ENCODE results near the gene BCL6B. TPM values are rescaled to one million over a fixed set of nuclear protein-coding genes. Genes with fewer than 3 reads are reported as not detected.

The BCL6B gene
- total RNA-seq, 4 donors from 2014 or later = 1.9 to 8.1 (median 3.2) TPM

DNA sequence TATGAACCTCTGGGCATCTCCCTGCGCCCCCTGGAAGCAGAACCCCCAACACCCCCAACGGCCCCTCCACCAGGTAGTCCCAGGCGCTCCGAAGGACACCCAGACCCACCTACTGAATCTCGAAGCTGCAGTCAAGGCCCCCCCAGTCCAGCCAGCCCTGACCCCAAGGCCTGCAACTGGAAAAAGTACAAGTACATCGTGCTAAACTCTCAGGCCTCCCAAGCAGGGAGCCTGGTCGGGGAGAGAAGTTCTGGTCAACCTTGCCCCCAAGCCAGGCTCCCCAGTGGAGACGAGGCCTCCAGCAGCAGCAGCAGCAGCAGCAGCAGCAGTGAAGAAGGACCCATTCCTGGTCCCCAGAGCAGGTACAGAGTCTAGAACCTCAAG lies 1.5 kb downstream of the BCL6B start:
- Histone ChIP-seq H3K9me3 (no peaks in the 10 kb centered on the region), H3K27me3 (peaks cover 0 to 31% of the 10 kb centered on the region in 2 donors), H3K4me3 (no peak overlapping the region), H3K36me3 (no peaks in the 10 kb centered on the region), H3K4me1 (peaks cover 0 to 40% (median 10%) of the 10 kb centered on the region in 4 donors), H3K27ac (no peak overlapping the region)
- no peak for DNase-seq (ENCODE audit: low spot score in 2 of 2)
- 71 to 78% methylated on average over 8 of the region's 8 CpGs for WGBS, 2 donors
- TF ChIP-seq POLR2A (IDR thresholded peaks at IDR 0.05) = no peak
- TF ChIP-seq EP300 (IDR thresholded peaks at IDR 0.05) = no peak
- TF ChIP-seq, protein P1, sequence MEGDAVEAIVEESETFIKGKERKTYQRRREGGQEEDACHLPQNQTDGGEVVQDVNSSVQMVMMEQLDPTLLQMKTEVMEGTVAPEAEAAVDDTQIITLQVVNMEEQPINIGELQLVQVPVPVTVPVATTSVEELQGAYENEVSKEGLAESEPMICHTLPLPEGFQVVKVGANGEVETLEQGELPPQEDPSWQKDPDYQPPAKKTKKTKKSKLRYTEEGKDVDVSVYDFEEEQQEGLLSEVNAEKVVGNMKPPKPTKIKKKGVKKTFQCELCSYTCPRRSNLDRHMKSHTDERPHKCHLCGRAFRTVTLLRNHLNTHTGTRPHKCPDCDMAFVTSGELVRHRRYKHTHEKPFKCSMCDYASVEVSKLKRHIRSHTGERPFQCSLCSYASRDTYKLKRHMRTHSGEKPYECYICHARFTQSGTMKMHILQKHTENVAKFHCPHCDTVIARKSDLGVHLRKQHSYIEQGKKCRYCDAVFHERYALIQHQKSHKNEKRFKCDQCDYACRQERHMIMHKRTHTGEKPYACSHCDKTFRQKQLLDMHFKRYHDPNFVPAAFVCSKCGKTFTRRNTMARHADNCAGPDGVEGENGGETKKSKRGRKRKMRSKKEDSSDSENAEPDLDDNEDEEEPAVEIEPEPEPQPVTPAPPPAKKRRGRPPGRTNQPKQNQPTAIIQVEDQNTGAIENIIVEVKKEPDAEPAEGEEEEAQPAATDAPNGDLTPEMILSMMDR (IDR thresholded peaks at IDR 0.05) = no peak

- H3K27me3 ChIP-seq = peaks cover 0 to 31% of the 10 kb centered on the region in 2 donors
- no peaks in the 10 kb centered on the region for H3K9me3 ChIP-seq
- WGBS, 2 donors = 80 to 84% methylated on average over 1 of the region's 1 CpG
- H3K36me3 ChIP-seq = no peaks in the 10 kb centered on the region
- TF ChIP-seq POLR2A (IDR thresholded peaks at IDR 0.05) = no peak
- TF ChIP-seq, protein P1 (IDR thresholded peaks at IDR 0.05) = no peak
- TF ChIP-seq EP300 (IDR thresholded peaks at IDR 0.05) = no peak
- no peak overlapping the region for H3K4me3 ChIP-seq
- H3K4me1 ChIP-seq = peaks cover 0 to 34% (median 9%) of the 10 kb centered on the region in 4 donors
- DNase-seq (ENCODE audit: low spot score in 2 of 2) = no peak
- no peak overlapping the region for H3K27ac ChIP-seq
Measured at GRCh38 chr17:7025245-7025644, 2.4 kb downstream of the BCL6B start.

GRCh38 chr17:7026471-7027115 lies 3.7 kb downstream of the BCL6B start:
- peaks cover 0 to 26% (median 7%) of the 10 kb centered on the region in 4 donors for H3K4me1 ChIP-seq
- no peaks in the 10 kb centered on the region for H3K9me3 ChIP-seq
- no peak for TF ChIP-seq POLR2A (IDR thresholded peaks at IDR 0.05)
- TF ChIP-seq, protein P1 (IDR thresholded peaks at IDR 0.05) = no peak
- TF ChIP-seq EP300 (IDR thresholded peaks at IDR 0.05) = no peak
- no peaks in the 10 kb centered on the region for H3K36me3 ChIP-seq
- 87 to 90% methylated on average over 18 to 27 of the region's 29 CpGs for WGBS, 2 donors
- DNase-seq (ENCODE audit: low spot score in 2 of 2) = no peak
- H3K4me3 ChIP-seq = no peak overlapping the region
- peaks cover 0 to 31% of the 10 kb centered on the region in 2 donors for H3K27me3 ChIP-seq
- no peak overlapping the region for H3K27ac ChIP-seq

DNA sequence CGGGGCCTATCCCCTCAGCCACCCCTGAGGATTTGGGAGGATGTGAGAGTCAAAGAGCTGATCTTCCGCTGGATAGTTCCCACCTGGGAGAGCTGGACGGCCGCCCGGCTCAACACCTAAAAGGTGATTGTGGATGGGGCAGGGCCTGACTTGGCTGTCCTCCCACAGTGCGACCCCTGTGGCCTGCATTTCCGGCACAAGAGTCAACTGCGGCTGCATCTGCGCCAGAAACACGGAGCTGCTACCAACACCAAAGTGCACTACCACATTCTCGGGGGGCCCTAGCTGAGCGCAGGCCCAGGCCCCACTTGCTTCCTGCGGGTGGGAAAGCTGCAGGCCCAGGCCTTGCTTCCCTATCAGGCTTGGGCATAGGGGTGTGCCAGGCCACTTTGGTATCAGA lies 4.5 kb downstream of the BCL6B start:
- H3K27me3 ChIP-seq = peaks cover 0 to 28% of the 10 kb centered on the region in 2 donors
- WGBS, 2 donors = 57 to 58% methylated on average over 12 to 13 of the region's 13 CpGs
- no peak for DNase-seq (ENCODE audit: low spot score in 2 of 2)
- H3K27ac ChIP-seq = no peak overlapping the region
- no peaks in the 10 kb centered on the region for H3K36me3 ChIP-seq
- no peaks in the 10 kb centered on the region for H3K9me3 ChIP-seq
- H3K4me1 ChIP-seq = peaks cover 0 to 19% (median 4%) of the 10 kb centered on the region in 4 donors
- no peak overlapping the region for H3K4me3 ChIP-seq
- TF ChIP-seq POLR2A (IDR thresholded peaks at IDR 0.05) = no peak
- TF ChIP-seq, protein P1 (IDR thresholded peaks at IDR 0.05) = no peak
- TF ChIP-seq EP300 (IDR thresholded peaks at IDR 0.05) = no peak

- no peaks in the 10 kb centered on the region for H3K36me3 ChIP-seq
- H3K4me1 ChIP-seq = peaks cover 0 to 1% (median 0%) of the 10 kb centered on the region in 4 donors
- no peak for DNase-seq (ENCODE audit: low spot score in 2 of 2)
- no peaks in the 10 kb centered on the region for H3K9me3 ChIP-seq
- H3K4me3 ChIP-seq = no peak overlapping the region
- 77 to 82% methylated on average over 3 of the region's 3 CpGs for WGBS, 2 donors
- no peak overlapping the region for H3K27ac ChIP-seq
- peaks cover 0 to 23% of the 10 kb centered on the region in 2 donors for H3K27me3 ChIP-seq
- TF ChIP-seq, protein P1 (IDR thresholded peaks at IDR 0.05) = no peak
- TF ChIP-seq EP300 (IDR thresholded peaks at IDR 0.05) = no peak
- no peak for TF ChIP-seq POLR2A (IDR thresholded peaks at IDR 0.05)
Measured at GRCh38 chr17:7029096-7029495, 6.2 kb downstream of the BCL6B start.
